Mononuclear cell (primary cell): ENCODE results near the gene APEH. TPM values are rescaled to one million over a fixed set of nuclear protein-coding genes. Genes with fewer than 3 reads are reported as not detected.
"Not testable (repeated sequence)": the region's sequence is repeated elsewhere in the genome, so short reads cannot be mapped to it uniquely, and the experiment has no call there.

Experiments used
- H3K27me3 ChIP-seq: 2 replicates; pipeline ENCODE4 v1.6.0; 2011; ENCODE audit warnings: low read length, control low read depth; ENCODE audit not compliant: insufficient read depth
- H3K4me1 ChIP-seq: 2 replicates; pipeline ENCODE4 v1.5.1; 2011; ENCODE audit warnings: mild to moderate bottlenecking, low read length, control low read depth; ENCODE audit not compliant: insufficient read depth
- H3K4me3 ChIP-seq: 2 replicates; pipeline ENCODE4 v1.5.1; 2011; ENCODE audit warnings: mild to moderate bottlenecking, low read length, moderate library complexity
- H3K9me3 ChIP-seq: 2 replicates; pipeline ENCODE4 v1.5.1; 2011; ENCODE audit warnings: low read depth, mild to moderate bottlenecking, control low read depth, low read length
- total RNA-seq: library from RNA; depleted of rRNA; stranded (reverse); fragments of >200 nt; gene quantifications from one replicate; pipeline ENCODE4 v1.2.3, GENCODE V29; 2012

Gene APEH
- total RNA-seq, 1 donor: 30.7 TPM

DNA sequence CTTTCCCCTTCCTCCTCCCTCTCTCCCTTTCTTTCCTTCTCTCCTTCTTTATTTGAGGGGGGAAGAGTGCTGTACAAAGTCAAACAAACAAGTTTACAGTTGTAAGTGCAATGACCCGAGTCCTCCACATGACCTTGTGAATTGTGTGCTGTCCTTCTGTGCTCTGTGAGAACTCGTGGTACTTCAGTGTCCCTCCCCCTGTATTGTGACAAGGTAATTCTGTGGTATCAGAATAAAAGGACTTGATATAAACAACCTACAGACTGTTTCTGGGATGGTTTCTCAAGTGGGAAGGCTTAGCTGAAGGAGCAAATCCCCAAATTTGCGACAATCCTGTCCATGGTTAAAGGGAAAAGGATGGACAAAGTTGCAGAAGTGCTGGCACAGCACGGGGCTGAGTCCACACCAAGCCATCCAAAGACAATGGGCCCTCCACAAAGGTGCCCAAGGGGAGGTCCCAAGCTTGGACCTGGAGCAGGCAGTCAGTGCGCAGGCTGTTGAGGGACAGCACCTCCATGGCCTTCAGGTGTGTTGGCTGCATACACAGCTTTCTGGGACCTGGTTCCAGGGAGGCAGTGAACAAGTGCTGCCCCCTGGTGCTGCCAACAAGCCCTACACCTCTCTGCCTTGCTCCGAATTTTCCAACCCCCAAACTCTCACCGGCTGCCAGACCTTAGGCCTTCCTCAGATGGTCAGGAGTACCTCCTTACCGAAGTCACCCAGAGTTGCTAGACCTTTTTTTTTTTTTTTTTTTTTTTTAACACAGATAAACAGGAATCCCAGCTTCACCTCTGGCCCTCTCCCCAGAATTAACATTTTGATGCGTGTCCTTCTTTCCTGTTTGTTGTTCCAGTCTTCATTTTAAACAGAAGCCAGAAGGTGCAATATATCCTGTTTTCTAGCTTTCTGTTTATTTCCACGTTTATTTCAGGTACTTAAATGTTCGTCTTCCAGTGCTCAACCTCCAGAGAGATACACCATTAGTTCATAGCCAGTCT is 2.6 kb upstream of the APEH start:
- Histone ChIP-seq H3K27me3 (no peaks in the 10 kb centered on the region), H3K4me3 (no peak overlapping the region), H3K9me3 (no peaks in the 10 kb centered on the region), H3K4me1 (peaks cover 26% of the 10 kb centered on the region)

DNA sequence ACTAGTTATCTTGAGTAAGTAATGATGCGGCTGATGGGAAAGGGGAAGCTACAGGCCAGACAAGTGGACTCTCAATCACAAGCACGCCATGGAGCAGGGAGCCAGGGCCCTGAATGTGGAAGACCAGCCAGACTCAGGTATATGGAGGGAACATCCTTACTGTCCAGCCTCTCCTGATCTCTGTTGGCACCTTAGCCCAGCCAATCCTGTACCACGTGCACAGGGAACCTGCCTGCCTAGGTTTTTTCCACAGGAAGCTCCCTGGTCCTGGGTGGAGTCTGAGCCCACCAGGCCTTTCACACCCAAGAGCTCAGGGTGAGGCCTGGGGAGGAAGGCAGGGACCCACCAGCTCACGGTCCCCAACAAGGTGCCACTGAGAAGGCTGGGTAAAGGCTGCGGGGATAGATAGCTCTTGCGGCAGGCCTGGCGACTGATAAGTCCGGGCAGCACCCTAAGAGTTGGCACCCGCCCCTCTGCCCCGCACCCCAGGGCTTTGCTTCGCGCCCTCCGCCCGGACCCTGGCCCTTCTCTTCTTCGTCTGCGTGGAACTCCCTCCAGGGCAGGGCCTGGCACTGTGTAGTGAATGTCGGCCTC is 933 bp upstream of the APEH start:
- H3K4me1 ChIP-seq: peaks cover 26% of the 10 kb centered on the region
- H3K4me3 ChIP-seq: peak overlapping the region; percentile 78
- H3K27me3 ChIP-seq: no peaks in the 10 kb centered on the region
- no peaks in the 10 kb centered on the region for H3K9me3 ChIP-seq

DNA sequence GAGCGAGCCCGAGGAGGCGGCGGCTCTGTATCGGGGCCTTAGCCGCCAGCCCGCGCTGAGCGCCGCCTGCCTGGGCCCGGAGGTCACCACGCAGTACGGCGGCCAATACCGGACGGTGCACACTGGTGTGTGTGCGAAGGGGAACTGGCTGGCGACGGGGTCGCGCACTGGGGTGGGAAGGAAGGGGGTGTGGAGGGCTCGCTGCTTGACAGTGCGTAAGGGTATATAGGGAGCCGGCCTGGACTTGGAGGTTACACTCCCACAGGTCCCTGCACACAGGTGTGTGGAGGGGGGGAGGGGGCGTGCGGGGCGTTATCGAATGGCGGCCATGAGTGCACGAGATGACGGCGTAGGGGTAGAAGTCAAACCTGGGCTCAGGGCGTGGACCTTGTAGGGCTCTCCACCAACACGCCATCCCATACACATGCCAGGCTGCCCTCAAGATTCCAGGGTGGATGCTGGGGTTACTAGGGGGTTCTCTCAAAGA is 389 bp downstream of the APEH start:
- Histone ChIP-seq H3K27me3 (no peaks in the 10 kb centered on the region), H3K9me3 (no peaks in the 10 kb centered on the region), H3K4me3 (peak overlapping the region; percentile 78), H3K4me1 (peaks cover 26% of the 10 kb centered on the region)

DNA sequence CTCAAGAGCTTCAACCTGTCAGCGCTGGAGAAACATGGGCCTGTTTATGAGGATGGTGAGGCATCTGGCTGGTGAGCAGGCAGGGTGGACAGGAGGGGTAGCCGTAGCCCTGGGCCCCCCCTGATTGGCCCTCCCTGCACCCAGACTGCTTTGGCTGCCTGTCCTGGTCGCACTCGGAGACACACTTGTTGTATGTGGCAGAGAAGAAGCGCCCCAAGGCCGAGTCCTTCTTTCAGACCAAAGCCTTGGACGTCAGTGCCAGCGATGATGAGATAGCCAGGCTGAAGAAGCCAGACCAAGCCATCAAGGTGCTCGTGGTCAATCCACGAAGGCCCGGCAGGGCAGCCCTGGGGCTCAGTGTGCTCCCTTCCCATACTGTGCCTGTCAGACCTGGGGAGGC is 1.8 kb downstream of the APEH start:
- Histone ChIP-seq H3K4me3 (no peak overlapping the region), H3K9me3 (no peaks in the 10 kb centered on the region)

DNA sequence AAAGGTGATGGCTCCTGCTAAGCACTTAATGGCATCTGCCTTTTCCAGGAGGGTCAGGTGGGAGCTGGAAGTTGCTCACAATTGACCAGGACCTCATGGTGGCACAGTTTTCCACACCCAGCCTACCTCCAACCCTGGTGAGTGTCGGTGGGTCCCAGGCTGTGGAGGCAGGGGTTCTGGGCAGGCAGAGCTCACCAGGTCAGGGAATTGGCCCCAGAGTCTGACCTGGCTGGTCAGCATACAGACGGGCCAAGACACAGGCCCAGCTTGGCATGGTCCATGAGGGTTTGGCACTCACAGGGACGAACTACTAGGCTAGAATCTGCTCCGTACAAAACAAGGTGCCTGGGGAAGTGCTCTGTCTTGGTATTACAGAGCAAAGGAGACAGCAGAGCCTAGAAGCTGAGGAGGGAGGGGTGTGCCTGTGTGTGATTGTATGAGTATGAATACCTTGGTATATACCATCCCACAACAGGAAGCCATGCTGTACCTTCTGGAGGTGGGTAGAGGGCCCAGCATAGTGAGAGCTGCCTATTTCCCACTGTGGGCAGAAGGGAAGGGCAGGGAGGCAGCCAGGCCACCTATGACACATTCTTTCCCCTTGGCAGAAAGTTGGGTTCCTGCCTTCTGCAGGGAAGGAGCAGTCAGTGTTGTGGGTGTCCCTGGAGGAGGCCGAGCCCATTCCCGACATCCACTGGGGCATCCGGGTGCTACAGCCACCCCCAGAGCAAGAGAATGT is 6.5 kb downstream of the APEH start:
- H3K9me3 ChIP-seq: no peaks in the 10 kb centered on the region
- H3K4me3 ChIP-seq: no peak overlapping the region
- H3K4me1 ChIP-seq: peaks cover 1% of the 10 kb centered on the region
- H3K27me3 ChIP-seq: no peaks in the 10 kb centered on the region

More for the DNA sequence above, 1.8 kb downstream of the APEH start:
- H3K4me1 ChIP-seq: peaks cover 26% of the 10 kb centered on the region
- no peaks in the 10 kb centered on the region for H3K27me3 ChIP-seq

DNA sequence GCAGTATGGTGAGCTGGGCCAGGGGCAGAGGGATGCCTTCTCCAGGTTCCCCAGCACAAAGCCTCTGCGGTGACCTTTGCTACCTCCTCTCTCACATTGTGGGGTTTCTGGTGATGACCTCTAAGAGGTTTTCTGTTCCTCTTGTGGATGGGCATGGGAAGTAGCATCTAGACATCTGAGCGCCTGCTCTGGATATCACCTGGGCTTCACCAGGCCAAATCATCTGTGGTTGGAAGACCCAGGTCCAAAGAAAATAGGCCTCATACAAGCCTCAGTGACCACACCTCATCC is 7.0 kb downstream of the APEH start:
- no peaks in the 10 kb centered on the region for H3K4me1 ChIP-seq
- H3K4me3 ChIP-seq: no peak overlapping the region
- no peaks in the 10 kb centered on the region for H3K27me3 ChIP-seq
- H3K9me3 ChIP-seq: no peaks in the 10 kb centered on the region

DNA sequence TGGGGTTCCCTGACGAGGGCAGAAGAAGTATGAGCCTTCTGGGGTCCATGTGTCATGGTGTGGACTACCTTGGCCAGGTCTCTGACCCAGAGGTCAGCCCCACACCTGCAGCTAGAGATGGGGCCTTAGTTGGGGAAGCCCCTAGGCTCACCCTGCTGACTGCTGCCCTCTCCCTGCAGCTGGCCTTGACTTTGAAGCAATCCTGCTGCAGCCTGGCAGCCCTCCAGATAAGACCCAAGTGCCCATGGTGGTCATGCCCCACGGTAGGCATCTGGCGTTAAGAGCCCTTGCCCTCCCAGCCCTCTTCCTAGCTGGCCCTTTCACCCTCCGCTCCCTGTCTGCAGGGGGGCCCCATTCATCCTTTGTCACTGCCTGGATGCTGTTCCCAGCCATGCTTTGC is 7.4 kb downstream of the APEH start:
- H3K27me3 ChIP-seq: no peaks in the 10 kb centered on the region
- H3K9me3 ChIP-seq: no peaks in the 10 kb centered on the region
- H3K4me3 ChIP-seq: no peak overlapping the region
- peaks cover 3% of the 10 kb centered on the region for H3K4me1 ChIP-seq

DNA sequence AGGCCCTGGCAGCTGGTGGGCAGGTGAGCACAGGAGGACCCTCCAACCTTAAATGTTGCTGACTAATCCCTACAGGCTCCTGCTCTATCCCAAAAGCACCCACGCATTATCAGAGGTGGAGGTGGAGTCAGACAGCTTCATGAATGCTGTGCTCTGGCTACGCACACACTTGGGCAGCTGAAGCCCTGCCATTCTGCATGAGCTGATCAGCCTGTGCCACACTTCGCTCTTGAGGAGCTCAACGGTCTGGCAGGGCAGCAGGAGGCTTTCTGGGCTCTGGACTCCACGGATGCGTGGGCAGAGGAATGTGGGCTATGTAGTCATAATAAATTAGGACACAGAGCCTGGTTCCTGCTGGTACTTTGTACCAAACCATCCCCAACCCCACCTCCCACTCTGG is 9.0 kb downstream of the APEH start:
- H3K27me3 ChIP-seq: no peaks in the 10 kb centered on the region
- peaks cover 8% of the 10 kb centered on the region for H3K4me1 ChIP-seq
- no peaks in the 10 kb centered on the region for H3K9me3 ChIP-seq
- no peak overlapping the region for H3K4me3 ChIP-seq

DNA sequence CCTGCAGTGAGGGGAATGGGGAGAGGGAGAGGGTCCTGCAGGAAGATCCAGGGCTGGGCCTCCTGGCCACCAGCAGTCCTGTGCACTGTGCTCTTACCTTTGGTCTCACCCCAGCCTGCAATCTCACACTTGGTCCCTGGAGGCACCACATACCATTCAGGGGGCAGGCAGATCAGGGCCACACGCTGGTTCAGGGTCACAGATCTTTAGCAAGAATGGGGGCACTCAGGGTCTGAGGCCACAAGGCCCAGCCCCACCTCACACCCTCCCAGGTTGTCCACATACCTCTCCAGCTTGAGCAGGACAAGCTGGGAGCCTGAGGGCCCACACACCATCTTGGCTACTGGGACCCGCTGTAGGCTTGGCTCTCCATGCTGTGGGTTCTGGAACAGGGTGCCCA is 10.3 kb downstream of the APEH start:
- H3K9me3 ChIP-seq, H3K4me3 ChIP-seq, H3K27me3 ChIP-seq: not testable (repeated sequence)
- peaks cover 15% of the 10 kb centered on the region for H3K4me1 ChIP-seq

DNA sequence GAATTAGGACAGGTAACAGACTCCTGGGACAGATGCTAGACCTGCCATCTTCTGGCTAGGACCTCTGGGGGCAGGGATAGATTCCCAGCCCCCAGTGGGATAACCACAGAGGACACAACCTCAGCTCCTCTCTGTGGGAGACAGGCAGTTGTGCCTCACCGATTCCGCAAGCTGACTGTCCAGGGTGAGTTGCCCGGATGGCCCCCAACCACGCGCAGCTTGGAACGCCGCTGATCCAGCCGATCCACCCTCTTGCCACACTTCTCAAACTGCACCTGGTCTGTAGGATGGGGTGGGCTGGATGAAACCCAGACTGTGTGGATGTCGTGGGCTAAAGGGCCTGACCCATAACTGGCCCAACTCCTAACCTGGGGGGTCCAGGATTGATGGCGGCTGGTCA is 11.0 kb downstream of the APEH start:
- not testable (repeated sequence) for H3K27me3 ChIP-seq, H3K4me3 ChIP-seq, H3K9me3 ChIP-seq
- peaks cover 18% of the 10 kb centered on the region for H3K4me1 ChIP-seq

DNA sequence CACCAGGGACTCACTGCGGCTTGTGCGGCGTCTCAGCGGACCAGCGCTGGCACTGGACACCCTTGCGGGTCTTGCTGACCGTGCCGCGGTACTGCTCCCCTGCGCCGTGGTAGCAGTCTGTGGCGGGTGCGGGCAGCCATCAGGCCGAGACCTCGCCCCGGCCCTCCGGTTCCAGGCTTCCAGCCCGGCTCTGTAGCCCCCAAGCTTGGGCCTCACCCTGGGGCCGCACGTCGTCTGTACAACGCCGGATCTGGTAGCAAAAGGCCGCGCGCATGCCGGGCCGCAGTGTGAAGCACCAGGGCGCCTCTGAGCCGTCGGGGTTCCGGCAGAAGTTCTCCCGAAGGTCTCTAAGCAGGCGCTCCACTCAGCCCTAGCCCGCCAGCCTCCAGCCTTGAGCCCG is 11.7 kb downstream of the APEH start:
- not testable (repeated sequence) for H3K4me3 ChIP-seq, H3K27me3 ChIP-seq, H3K9me3 ChIP-seq
- H3K4me1 ChIP-seq: peaks cover 26% of the 10 kb centered on the region

DNA sequence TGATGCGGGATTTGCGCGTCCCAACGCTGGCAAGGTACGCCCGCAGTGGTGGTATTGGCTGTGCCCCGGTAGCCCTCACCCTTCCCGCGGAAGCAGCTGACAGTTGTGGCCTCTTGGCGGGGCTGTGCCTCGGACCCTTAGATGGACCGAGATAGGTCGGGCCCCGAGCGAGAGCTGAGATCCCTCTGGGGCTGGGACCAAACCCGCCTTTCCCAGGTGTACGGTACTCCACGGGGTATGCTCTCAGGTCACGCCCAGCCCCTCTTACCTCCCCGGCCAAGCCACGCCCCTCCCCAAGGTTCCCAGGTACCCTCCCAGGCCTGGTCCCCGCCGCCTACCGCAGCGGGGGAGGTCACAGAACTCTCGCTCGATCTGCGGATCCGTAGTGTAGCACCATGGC is 12.2 kb downstream of the APEH start:
- not testable (repeated sequence) for H3K27me3 ChIP-seq, H3K4me3 ChIP-seq, H3K9me3 ChIP-seq
- H3K4me1 ChIP-seq: peaks cover 31% of the 10 kb centered on the region

DNA sequence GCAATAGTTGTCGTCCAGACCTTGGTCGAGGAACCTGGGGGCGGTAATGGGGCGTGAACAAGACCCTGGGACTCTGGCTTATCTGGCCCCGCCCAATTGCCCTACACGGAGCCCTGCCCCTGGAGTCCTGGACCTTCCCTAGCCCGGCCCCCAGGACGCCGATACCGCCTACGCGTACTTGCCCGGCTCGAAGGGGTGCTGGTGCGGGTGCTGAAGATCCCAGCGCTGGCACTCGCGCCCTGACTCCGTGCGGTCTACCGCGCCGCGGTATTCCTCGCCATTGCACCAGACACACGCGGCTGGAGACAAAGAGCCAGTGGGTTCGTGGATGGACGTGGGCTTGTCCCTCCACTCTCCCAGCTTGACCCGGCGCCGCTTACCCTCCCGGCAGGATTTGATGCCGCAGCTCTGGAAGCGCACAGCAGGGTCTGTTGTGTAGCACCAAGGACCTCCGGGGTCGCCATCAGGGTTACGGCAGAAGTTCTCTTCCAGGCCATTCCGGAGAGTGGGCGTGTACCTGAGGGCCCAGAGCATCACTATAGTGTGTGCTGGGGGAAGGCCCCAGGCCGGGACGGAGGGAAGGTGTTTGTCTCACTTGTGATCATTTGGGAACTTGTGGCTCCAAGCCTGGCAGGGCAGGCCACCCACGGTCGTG is 12.7 kb downstream of the APEH start:
- peaks cover 34% of the 10 kb centered on the region for H3K4me1 ChIP-seq
- H3K4me3 ChIP-seq: not testable (repeated sequence)

DNA sequence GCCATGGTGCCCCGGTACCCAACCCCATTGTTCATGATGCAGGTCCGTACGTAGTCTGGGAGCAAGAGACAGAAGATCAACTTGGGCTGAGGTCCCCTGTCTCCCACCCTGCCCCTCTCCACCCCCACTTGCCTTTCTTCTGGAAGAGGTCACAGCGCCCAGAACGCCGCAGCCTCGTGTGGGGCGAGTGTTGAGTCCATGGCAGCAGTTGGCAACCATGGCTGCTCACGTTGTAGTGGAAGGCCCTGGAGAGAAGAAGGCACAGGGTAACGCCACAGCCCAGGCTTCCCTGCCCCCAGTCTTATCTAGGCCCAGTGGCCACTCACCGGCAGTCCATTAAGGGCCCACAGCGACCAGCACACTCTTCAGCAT is 13.3 kb downstream of the APEH start:
- peaks cover 34% of the 10 kb centered on the region for H3K4me1 ChIP-seq
- H3K27me3 ChIP-seq, H3K4me3 ChIP-seq, H3K9me3 ChIP-seq: not testable (repeated sequence)

More for the DNA sequence above, 12.7 kb downstream of the APEH start:
- H3K27me3 ChIP-seq, H3K9me3 ChIP-seq: not testable (repeated sequence)
